HepG2 (cell line): Measurements from ENCODE around the gene JPT1. TPM values are rescaled to one million over a fixed set of nuclear protein-coding genes. Genes with fewer than 3 reads are reported as not detected.
A peak's percentile ranks its signal among the peaks of the same experiment; 100 is the strongest.

Experiments
- AKAP8 ChIP-seq: sonication (generic); formaldehyde crosslinking; IDR thresholded peaks from 2 replicates; pipeline ENCODE4 v1.5.1; 2020; ENCODE audit warnings: mild to moderate bottlenecking, missing genetic modification reagents
- CC2D1A ChIP-seq: sonication (generic); formaldehyde crosslinking; IDR thresholded peaks from 2 replicates; pipeline ENCODE4 v1.8.1; 2023; ENCODE audit warnings: mild to moderate bottlenecking, missing genetic modification reagents
- CEBPB ChIP-seq: IDR thresholded peaks from 2 replicates; pipeline ENCODE4 v1.6.1; 2011; ENCODE audit warnings: low read depth, low read length, improper control_type of control experiment, borderline replicate concordance
- ERF ChIP-seq: IDR thresholded peaks from 2 replicates; pipeline ENCODE4 v1.6.1; 2018; ENCODE audit warnings: missing biosample characterization, missing genetic modification reagents
- FOSL2 ChIP-seq: sonication (generic); formaldehyde crosslinking; IDR thresholded peaks from 2 replicates; pipeline ENCODE4 v1.4.0; 2020; ENCODE audit warnings: missing genetic modification reagents
- KLF16 ChIP-seq, 2 experiments: sonication (generic) in 1 of 2; formaldehyde crosslinking in 1 of 2; IDR thresholded peaks; 2 replicates each; pipeline versions ENCODE4 v1.6.1 to v1.8.0; 2016 to 2023; ENCODE audit warnings: missing genetic modification reagents in 2 of 2, missing compliant biosample characterization in 1 of 2
- MIER3 ChIP-seq: IDR thresholded peaks from 2 replicates; pipeline ENCODE4 v1.6.1; 2016; ENCODE audit warnings: missing compliant biosample characterization, borderline replicate concordance
- MLX ChIP-seq: IDR thresholded peaks from 2 replicates; pipeline ENCODE4 v1.6.1; 2016
- PCBP1 ChIP-seq: fragments of 200-400 bp; formaldehyde crosslinking; IDR thresholded peaks from 2 replicates; pipeline ENCODE4 v1.6.1; 2017; ENCODE audit warnings: mild to moderate bottlenecking, low read depth, low read length, borderline replicate concordance
- PHF5A ChIP-seq: IDR thresholded peaks from one replicate; pipeline ENCODE4 v1.6.1; 2018; ENCODE audit warnings: low read depth, missing genetic modification reagents; ENCODE audit not compliant: unreplicated experiment
- POLR2AphosphoS5 ChIP-seq: IDR thresholded peaks from 2 replicates; pipeline ENCODE4 v1.6.1; 2012; ENCODE audit warnings: low read depth, low read length
- TBX2 ChIP-seq: sonication (generic); formaldehyde crosslinking; IDR thresholded peaks from 2 replicates; pipeline ENCODE4 v1.5.0; 2020; ENCODE audit warnings: missing genetic modification reagents, mild to moderate bottlenecking, borderline replicate concordance
- TFDP1 ChIP-seq: IDR thresholded peaks from 2 replicates; pipeline ENCODE4 v1.6.1; 2016; ENCODE audit warnings: missing compliant biosample characterization, missing genetic modification reagents, borderline replicate concordance
- TOPORS ChIP-seq: sonication (generic); formaldehyde crosslinking; IDR thresholded peaks from 2 replicates; pipeline ENCODE4 v1.8.0; 2023; ENCODE audit warnings: mild to moderate bottlenecking, missing genetic modification reagents
- ZBTB2 ChIP-seq: sonication (generic); formaldehyde crosslinking; IDR thresholded peaks from 2 replicates; pipeline ENCODE4 v1.8.0; 2022; ENCODE audit warnings: low read depth, missing genetic modification reagents
- ZNF101 ChIP-seq: sonication (generic); formaldehyde crosslinking; IDR thresholded peaks from 2 replicates; pipeline ENCODE4 v1.4.0; 2020; ENCODE audit warnings: mild to moderate bottlenecking, low read depth, missing genetic modification reagents, borderline replicate concordance
- ZNF333 ChIP-seq: sonication (generic); formaldehyde crosslinking; IDR thresholded peaks from 2 replicates; pipeline ENCODE4 v1.4.0; 2020; ENCODE audit warnings: mild to moderate bottlenecking, missing genetic modification reagents, borderline replicate concordance
- ZNF382 ChIP-seq: sonication (generic); formaldehyde crosslinking; IDR thresholded peaks from 2 replicates; pipeline ENCODE4 v1.5.0; 2020; ENCODE audit warnings: missing genetic modification reagents, mild to moderate bottlenecking, borderline replicate concordance
- ZNF619 ChIP-seq: sonication (generic); formaldehyde crosslinking; IDR thresholded peaks from 2 replicates; pipeline ENCODE4 v1.4.0; 2020; ENCODE audit warnings: mild to moderate bottlenecking, missing genetic modification reagents
- ZNF768 ChIP-seq: sonication (generic); formaldehyde crosslinking; IDR thresholded peaks from 2 replicates; pipeline ENCODE4 v1.4.0; 2020; ENCODE audit warnings: missing genetic modification reagents
- ZNF775 ChIP-seq: sonication (generic); formaldehyde crosslinking; IDR thresholded peaks from 2 replicates; pipeline ENCODE4 v1.4.0; 2020; ENCODE audit warnings: missing genetic modification reagents, mild to moderate bottlenecking, moderate library complexity, borderline replicate concordance
- ZSCAN31 ChIP-seq: sonication (generic); formaldehyde crosslinking; IDR thresholded peaks from 2 replicates; pipeline ENCODE4 v1.5.0; 2020; ENCODE audit warnings: low read depth, mild to moderate bottlenecking, missing genetic modification reagents
- polyA plus RNA-seq, 8 experiments: library from polyadenylated mRNA; depleted of rRNA in 3 of 8; stranded (reverse) in 7 of 8; unstranded in 1 of 8; fragments of >200 nt; fragmentation: Illumina TruSeq in 4 of 8; extraction: Trizol in 4 of 8; gene quantifications; 2 replicates each; pipeline versions ENCODE4 v1.2.1 to v1.2.3, GENCODE V29; 2011 to 2016; ENCODE audit warnings: low read depth in 4 of 8, missing spikeins in 1 of 8, mixed read lengths in 1 of 8; ENCODE audit not compliant: insufficient read depth in 1 of 8
- total RNA-seq, 5 experiments: library from RNA; depleted of rRNA; stranded (reverse); fragments of >200 nt; fragmentation: Illumina TruSeq; extraction: Trizol; gene quantifications; 2 replicates each; pipeline ENCODE4 v1.2.3, GENCODE V29; 2016; ENCODE audit warnings: low read depth in 1 of 5

The JPT1 gene
- total and polyA plus RNA-seq, 2 of the 13 experiments (the other 11 are each of a cell fraction or from before 2014, with no cell fraction given): 43.3 to 256 TPM

- TF ChIP-seq CEBPB (peak; percentile 40; the same call in 1 of the 2 replicates), ZSCAN31 (CRISPR knock-in tag) (no peak), ERF (CRISPR knock-in tag) (peak; percentile 63; the same call in 1 of the 2 replicates), ZNF775 (CRISPR knock-in tag) (no peak), CC2D1A (CRISPR knock-in tag) (peak; percentile 16; the same call in 1 of the 2 replicates), TBX2 (CRISPR knock-in tag) (no peak), MIER3 (CRISPR knock-in tag) (peak; percentile 28; the same call in 1 of the 2 replicates), ZNF619 (CRISPR knock-in tag) (peak; percentile 54; the same call in 1 of the 2 replicates), ZBTB2 (CRISPR knock-in tag) (peak; percentile 72; the same call in 1 of the 2 replicates), TFDP1 (CRISPR knock-in tag) (no peak), KLF16 (CRISPR knock-in tag; IDR thresholded peaks at IDR 0.05) (peak in 1 of 2 experiments; percentile 64; a peak in 1 of 4 replicates), MLX (CRISPR knock-in tag) (peak; percentile 15; the same call in 1 of the 2 replicates), ZNF382 (CRISPR knock-in tag) (no peak), ZNF333 (CRISPR knock-in tag) (no peak; the same call in 1 of the 2 replicates), ZNF101 (CRISPR knock-in tag) (no peak), FOSL2 (CRISPR knock-in tag) (peak; percentile 20; the same call in 1 of the 2 replicates), ZNF768 (CRISPR knock-in tag) (peak; percentile 50; the same call in 1 of the 2 replicates), POLR2AphosphoS5 (peak; percentile 32; the same call in 1 of the 2 replicates), PHF5A (CRISPR knock-in tag) (peak; percentile 34), AKAP8 (0 out of 2 replicates have a peak, but pooled peaks have one; percentile 17), PCBP1 (no peak; the same call in 1 of the 2 replicates), TOPORS (CRISPR knock-in tag) (no peak)
These were observed 66.5 kb downstream of the JPT1 start, which contains the start of gene SLC16A5 (continued) for GRCh38 chr17:75087558-75088453.
